Measurements from ENCODE around the gene SETBP1. TPM values are rescaled to one million over a fixed set of nuclear protein-coding genes. Genes with fewer than 3 reads are reported as not detected.
A peak's percentile ranks its signal among the peaks of the same experiment; 100 is the strongest.

The SETBP1 gene
- total RNA-seq, 1 donor: 22.8 TPM

DNA sequence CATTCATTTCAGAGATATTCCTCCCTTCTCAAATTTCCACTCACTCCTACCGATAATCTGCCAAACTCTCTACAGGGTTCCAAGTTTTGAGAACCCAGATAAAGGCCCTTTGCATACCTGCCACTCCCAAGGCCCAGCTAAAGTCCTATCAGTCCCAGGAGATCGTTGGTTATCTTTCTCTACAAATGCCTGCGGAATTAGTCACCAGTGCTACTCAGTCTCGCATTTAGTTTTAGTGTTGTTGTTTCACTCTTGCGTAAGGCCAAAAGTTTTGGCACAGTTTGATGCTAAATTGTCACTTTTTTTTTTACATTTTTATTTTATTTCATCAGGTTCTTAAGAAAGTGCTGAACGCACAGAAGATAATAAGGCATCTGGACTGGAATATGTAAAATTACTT, 29.2 kb upstream of the SETBP1 start:
- H3K4me1 ChIP-seq (ENCODE audit: insufficient read depth, low read length): peaks cover 25% of the 10 kb centered on the region
- H3K9me3 ChIP-seq (ENCODE audit: low read depth, low read length): no peaks in the 10 kb centered on the region
- DNase-seq (ENCODE audit: insufficient read length, low spot score, missing footprints): peak; percentile 47
- TF ChIP-seq, protein P1, sequence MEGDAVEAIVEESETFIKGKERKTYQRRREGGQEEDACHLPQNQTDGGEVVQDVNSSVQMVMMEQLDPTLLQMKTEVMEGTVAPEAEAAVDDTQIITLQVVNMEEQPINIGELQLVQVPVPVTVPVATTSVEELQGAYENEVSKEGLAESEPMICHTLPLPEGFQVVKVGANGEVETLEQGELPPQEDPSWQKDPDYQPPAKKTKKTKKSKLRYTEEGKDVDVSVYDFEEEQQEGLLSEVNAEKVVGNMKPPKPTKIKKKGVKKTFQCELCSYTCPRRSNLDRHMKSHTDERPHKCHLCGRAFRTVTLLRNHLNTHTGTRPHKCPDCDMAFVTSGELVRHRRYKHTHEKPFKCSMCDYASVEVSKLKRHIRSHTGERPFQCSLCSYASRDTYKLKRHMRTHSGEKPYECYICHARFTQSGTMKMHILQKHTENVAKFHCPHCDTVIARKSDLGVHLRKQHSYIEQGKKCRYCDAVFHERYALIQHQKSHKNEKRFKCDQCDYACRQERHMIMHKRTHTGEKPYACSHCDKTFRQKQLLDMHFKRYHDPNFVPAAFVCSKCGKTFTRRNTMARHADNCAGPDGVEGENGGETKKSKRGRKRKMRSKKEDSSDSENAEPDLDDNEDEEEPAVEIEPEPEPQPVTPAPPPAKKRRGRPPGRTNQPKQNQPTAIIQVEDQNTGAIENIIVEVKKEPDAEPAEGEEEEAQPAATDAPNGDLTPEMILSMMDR (IDR thresholded peaks at IDR 0.05; ENCODE audit: extremely low read depth, low read depth, low read length): no peak
- H3K79me2 ChIP-seq (ENCODE audit: insufficient read depth, low read length): no peaks in the 10 kb centered on the region
- no peak overlapping the region for H3K4me3 ChIP-seq (ENCODE audit: insufficient read depth, low read length)
- no peak overlapping the region for H3K27ac ChIP-seq (ENCODE audit: low read depth, low read length)
- H3K36me3 ChIP-seq (ENCODE audit: insufficient read depth, low read length): no peaks in the 10 kb centered on the region
- H3K4me2 ChIP-seq (ENCODE audit: insufficient read depth, low read length): peak overlapping the region; percentile 29
- no peaks in the 10 kb centered on the region for H3K27me3 ChIP-seq (ENCODE audit: insufficient read depth, low read length)
- H2AFZ ChIP-seq (ENCODE audit: low read length): no peak overlapping the region
- no peaks in the 10 kb centered on the region for H4K20me1 ChIP-seq (ENCODE audit: insufficient read depth, low read length)

DNA sequence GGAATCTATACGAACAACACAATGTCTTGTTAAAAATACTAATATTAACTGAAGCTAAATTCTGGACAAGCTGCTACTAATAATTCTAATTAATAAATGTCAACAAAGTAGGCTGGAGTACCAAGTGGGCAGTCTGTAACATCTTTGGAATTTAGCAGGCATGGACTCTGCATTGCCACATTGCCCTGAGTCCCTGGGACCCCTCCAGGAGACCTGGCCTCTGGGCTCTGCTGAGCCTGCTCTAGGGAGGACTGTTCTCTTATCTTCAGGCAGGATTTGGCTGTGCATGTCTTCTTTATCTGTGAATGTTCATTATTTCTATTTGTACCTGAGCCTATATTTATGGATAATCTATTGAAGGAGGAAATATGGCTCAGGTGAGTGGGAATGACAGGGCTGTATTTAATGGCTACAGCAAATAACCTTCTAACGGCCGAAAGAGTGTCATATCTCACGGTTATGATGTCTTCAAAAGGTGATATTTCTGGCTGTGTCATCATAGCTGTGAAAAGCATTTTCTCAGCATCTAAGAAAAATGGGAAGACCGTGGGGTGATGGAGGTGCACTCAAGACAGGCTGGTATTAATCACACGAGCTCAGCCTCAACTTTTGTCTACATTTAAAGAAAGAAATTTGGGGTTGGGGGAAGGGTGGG, 28.6 kb upstream of the SETBP1 start:
- Histone ChIP-seq H3K27me3 (ENCODE audit: insufficient read depth, low read length) (no peaks in the 10 kb centered on the region), H3K4me2 (ENCODE audit: insufficient read depth, low read length) (peak overlapping the region; percentile 29), H3K4me1 (ENCODE audit: insufficient read depth, low read length) (peaks cover 25% of the 10 kb centered on the region)

DNA sequence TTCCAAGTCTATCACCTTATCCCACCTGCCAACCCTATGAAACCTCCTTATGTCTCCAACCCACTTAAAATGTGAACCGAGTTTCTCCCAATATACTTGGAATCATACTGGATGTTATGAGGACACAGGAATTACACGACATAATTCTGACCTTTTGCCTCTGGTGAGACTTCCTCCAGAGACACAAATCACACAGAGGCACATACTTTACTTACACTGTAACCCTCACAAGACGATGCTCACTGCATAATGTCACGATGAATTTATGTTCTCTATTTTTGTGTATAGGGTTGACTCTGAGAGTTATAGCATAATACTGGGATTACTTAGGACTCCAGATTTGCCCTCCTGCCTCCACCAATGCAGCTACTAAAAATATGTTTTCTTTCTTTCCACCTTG, 28.0 kb upstream of the SETBP1 start:
- H3K27me3 ChIP-seq (ENCODE audit: insufficient read depth, low read length): no peaks in the 10 kb centered on the region
- no peaks in the 10 kb centered on the region for H3K9me3 ChIP-seq (ENCODE audit: low read depth, low read length)
- no peaks in the 10 kb centered on the region for H3K36me3 ChIP-seq (ENCODE audit: insufficient read depth, low read length)
- H3K79me2 ChIP-seq (ENCODE audit: insufficient read depth, low read length): no peaks in the 10 kb centered on the region
- no peak for DNase-seq (ENCODE audit: insufficient read length, low spot score, missing footprints)
- no peaks in the 10 kb centered on the region for H4K20me1 ChIP-seq (ENCODE audit: insufficient read depth, low read length)
- H3K27ac ChIP-seq (ENCODE audit: low read depth, low read length): no peak overlapping the region
- no peak overlapping the region for H3K4me2 ChIP-seq (ENCODE audit: insufficient read depth, low read length)
- no peak overlapping the region for H3K4me3 ChIP-seq (ENCODE audit: insufficient read depth, low read length)
- peaks cover 25% of the 10 kb centered on the region for H3K4me1 ChIP-seq (ENCODE audit: insufficient read depth, low read length)
- no peak overlapping the region for H2AFZ ChIP-seq (ENCODE audit: low read length)
- TF ChIP-seq, protein P1 (IDR thresholded peaks at IDR 0.05; ENCODE audit: extremely low read depth, low read depth, low read length): no peak

More for the DNA sequence above, 28.6 kb upstream of the SETBP1 start:
- H3K36me3 ChIP-seq (ENCODE audit: insufficient read depth, low read length): no peaks in the 10 kb centered on the region
- H3K4me3 ChIP-seq (ENCODE audit: insufficient read depth, low read length): no peak overlapping the region
- H4K20me1 ChIP-seq (ENCODE audit: insufficient read depth, low read length): no peaks in the 10 kb centered on the region
- no peak for DNase-seq (ENCODE audit: insufficient read length, low spot score, missing footprints)
- TF ChIP-seq, protein P1 (IDR thresholded peaks at IDR 0.05; ENCODE audit: extremely low read depth, low read depth, low read length): no peak
- H3K9me3 ChIP-seq (ENCODE audit: low read depth, low read length): no peaks in the 10 kb centered on the region
- no peaks in the 10 kb centered on the region for H3K79me2 ChIP-seq (ENCODE audit: insufficient read depth, low read length)
- no peak overlapping the region for H3K27ac ChIP-seq (ENCODE audit: low read depth, low read length)
- H2AFZ ChIP-seq (ENCODE audit: low read length): no peak overlapping the region

DNA sequence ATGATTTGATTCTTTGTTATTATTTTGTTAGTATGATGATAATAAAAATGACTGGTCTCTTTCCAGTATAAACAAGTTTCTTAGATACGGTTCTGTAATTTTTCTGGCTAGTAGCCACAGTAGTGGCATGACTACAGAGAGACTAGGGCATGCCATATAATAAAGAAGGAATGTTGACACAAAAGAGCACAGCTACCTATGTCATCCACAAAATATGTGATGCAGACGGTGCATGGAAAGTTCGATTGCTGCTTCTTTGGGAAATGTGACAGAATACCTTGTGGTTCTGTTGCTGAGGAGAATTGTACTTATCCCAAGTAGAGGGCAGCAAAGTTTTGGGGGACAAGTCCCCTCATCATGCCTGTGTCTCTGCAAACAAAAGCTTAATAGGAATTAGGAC, 26.1 kb upstream of the SETBP1 start:
- Histone ChIP-seq H3K9me3 (ENCODE audit: low read depth, low read length) (no peaks in the 10 kb centered on the region), H2AFZ (ENCODE audit: low read length) (no peak overlapping the region), H3K4me3 (ENCODE audit: insufficient read depth, low read length) (no peak overlapping the region), H3K4me2 (ENCODE audit: insufficient read depth, low read length) (peak overlapping the region; percentile 60), H3K27ac (ENCODE audit: low read depth, low read length) (peak overlapping the region; percentile 68), H3K79me2 (ENCODE audit: insufficient read depth, low read length) (no peaks in the 10 kb centered on the region), H3K4me1 (ENCODE audit: insufficient read depth, low read length) (peaks cover 25% of the 10 kb centered on the region), H4K20me1 (ENCODE audit: insufficient read depth, low read length) (no peaks in the 10 kb centered on the region), H3K36me3 (ENCODE audit: insufficient read depth, low read length) (no peaks in the 10 kb centered on the region), H3K27me3 (ENCODE audit: insufficient read depth, low read length) (no peaks in the 10 kb centered on the region)
- DNase-seq (ENCODE audit: insufficient read length, low spot score, missing footprints): peak; percentile 71
- TF ChIP-seq, protein P1 (IDR thresholded peaks at IDR 0.05; ENCODE audit: extremely low read depth, low read depth, low read length): no peak

All from osteoblast (primary cell).